DMS 273 treated with DMSO at 0.1 percent for 48 hours (cell line): Measurements from ENCODE around the gene STAP1.

Experiments
- DNase-seq: peaks from one replicate; lab custom pipeline; 2025; lab: John Stamatoyannopoulos, UW

Gene STAP1

DNA sequence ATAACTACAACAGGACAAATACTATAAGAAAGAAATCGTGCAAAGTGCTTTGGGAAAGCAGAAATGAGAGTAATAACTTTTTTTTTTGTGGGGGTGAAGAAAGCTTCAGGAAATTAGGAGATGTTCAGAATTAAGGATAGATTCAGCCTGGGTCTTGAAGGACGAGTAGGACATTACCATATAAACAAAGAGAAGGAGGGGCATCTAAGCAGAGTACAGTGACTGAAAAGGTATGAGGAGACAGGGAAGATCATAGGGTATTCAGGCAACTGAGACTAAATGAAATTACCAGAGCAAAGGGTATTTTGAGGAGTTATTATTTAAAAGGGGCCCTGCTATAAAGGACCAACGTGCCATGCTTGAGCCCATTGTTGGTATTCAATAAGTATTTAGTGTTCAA, 3.1 kb upstream of the STAP1 start:
- DNase-seq: no peak

DNA sequence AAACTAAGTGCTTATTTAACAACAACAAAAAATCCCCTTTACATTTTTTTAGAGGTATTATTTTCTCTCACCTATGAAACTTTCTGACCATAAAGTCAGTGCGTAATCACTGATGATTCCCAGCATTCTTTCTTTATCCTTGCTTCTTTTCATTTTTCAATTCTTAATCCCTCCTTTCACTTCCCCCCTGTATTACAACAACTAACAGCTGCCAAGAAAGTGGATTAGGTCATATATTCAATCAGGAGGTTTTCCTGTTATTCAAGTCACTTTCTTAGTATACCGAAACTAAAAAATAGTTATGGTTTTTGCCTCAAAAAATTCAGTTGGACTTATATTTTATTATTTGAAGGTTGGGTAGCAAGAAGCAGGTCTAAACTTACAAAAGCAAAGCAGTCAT, 2.1 kb upstream of the STAP1 start:
- no peak for DNase-seq

DNA sequence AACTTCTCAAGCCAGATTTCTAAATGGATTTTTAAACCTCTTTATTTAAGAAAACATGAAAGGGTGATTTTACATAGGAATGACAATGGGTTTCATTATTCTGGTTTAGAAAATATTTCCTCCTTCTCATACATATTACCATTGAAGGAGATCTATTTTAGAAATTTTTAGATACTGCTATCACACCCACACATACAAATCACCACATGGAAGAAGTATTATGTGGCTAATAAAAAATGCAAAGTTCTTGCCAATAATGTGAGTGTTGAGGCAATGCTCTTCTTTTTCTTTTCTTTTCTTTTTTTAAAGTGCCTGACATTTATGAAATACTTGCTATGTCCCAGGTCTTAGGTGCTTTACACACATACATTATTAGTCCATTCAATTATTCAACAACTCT, 6.8 kb downstream of the STAP1 start:
- DNase-seq: no peak

DNA sequence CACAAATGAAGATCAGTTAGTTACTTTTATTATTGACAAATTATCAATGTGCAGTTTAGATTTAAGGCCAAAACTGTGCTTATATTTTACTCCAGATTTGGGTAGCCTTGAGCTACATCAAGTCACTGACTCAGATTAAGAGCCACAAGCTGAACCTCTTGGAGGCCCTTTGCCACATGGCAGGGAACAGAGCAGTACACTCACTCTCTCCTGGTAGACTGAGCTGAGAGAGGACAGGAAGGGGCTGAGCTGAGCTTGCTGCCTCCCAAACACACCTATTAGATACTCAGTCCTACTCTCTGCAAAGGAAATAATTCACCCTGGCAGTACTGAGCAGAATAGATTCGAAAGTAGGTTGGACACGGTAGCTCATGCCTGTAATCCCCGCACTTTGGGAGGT, 7.8 kb downstream of the STAP1 start:
- DNase-seq: no peak

DNA sequence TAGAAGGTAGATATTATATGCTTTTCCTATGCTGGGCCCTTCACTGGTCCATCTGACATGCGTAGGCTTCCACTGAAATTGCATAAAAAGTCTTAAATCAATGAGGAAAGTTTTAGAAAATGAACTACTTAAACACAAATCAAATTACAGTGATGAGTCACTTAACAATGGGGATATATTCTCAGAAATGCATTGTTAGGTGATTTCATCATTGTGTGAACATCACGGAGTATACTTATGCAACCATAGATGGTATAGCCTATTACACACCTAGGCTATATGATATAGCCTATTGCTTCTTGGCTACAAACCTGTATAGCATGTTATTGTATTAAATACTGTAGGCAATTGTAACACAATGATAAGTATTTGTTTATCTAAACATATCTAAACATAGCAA, 10.3 kb downstream of the STAP1 start:
- no peak for DNase-seq

DNA sequence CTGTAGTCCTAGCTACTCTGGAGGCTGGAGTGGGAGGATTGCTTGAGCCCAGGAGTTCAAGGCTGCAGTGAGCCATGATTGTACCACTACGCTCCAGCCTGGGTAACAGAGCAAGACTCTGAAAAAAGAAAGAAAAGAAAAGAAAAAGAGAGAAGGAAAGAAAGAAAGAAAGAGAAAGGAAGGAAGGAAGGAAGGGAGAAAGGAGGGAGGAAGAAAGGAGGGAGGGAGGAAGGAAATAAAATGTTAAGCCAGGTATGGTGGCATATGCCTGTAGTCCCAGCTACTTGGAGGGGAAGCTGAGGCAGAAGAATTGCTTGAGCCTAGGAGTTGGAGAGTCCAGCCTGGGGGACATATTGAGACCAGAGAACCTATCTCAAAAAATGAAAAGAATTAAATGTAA, 12.0 kb downstream of the STAP1 start:
- no peak for DNase-seq

DNA sequence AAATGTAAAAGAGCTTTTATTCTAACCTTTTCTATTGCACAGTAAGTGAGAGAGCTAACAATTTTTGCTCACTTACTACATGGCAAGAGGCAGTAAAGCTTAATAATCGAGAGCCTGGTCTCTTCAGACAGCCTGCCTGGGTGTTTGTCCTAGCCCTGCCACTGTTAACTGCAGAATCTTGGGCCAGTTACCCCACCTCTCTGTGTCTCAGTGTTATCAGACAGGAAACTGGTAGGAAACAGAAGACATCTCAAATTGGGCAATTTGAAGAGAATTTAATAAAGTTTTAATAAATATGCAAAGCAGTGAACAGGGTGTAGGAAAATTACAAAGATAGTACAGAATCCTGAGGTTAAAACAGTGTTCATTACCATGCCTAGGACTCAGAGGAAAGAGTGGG, 13.4 kb downstream of the STAP1 start:
- no peak for DNase-seq

DNA sequence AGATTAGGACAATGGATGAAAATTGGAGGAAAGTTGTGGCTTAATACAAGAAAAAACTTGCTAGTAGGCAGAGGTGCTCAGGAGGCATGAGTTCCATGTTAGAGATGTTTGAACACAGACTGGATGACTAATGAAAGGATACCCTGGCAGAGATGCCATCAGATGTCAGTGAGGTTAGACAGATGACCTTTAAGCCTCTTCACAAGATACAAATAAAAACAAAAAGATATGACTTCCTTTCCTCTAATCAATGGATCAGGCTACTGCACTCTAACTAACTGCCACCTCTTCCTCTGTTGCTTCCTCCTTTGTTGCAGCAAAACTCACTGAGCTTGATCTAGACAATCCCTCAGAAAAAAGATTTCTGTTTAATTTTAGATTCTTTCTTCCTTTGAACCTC, 14.7 kb downstream of the STAP1 start:
- DNase-seq: no peak

DNA sequence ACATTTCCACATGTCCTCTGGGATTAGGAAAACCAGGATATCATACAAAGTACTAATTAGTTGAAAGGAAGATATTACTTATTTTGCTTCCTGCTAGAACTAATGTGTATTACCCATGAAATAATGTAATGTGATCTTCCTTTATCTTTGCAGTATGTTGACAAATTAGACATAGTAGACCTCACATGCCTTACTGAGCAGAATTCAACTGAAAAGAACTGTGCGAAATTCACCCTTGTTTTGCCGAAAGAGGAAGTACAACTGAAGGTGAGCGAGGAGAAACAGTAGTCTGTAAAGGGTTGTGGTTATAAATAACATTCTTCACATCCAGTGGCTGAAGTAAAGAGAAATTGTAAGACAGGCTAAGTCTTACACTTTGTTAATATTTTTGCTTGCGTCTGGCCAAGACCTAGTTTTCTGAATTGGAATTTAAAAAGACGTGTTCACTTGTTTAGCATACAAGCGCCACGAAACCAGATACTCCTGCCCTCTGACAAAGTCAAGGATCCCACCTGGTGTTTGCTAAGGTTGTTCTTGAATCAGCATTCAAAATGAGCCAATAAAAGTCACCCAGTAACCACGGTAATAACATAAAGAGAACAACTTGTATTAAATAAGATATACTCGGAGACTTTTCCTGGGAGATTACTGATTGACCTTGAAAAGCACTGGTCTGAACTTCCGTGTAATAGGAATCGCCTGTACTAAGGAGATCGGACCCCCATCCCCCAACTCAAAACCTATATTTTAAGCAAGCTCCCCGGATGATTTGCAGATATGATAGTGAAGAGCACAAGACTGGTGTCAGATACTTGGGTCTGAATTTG, 16.9 kb downstream of the STAP1 start:
- DNase-seq: peak; percentile 60

DNA sequence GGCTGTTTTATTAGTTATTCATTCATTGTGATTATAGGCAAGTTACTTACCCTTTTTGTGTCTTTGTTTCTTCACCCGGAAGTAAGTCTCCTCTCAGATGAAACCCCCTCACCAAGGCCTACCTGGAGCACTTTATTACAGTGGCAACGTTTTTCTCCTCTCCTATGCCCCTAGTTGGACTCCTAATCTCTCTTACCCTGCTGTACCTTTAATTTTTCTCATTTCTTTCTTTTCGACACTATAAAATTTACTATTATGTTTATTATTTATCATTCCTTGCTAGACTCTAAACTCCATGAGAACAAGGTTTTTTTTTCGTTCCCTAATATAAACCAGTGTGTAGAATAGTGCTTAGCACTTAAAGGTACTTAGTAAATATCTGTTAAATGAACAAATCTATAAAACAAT, 17.5 kb downstream of the STAP1 start:
- DNase-seq: no peak

DNA sequence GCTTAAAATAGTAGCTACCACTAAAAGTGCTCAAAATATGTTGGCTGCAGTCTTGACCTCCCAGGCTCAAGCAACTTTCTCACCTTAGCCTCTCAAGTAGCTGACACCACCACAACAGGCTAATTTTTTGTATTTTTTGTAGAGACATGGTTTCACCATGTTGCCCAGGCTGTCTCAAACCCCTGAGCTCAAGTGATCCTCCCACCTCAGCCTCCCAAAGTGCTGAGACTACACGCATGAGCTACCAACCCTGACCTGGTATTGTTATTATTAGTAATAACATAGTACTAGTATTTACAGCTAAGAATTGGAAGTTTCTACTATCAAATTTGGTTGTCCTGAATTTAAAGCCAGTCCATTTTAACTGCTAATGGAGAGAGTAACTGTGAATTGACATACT, 18.0 kb downstream of the STAP1 start:
- DNase-seq: no peak

DNA sequence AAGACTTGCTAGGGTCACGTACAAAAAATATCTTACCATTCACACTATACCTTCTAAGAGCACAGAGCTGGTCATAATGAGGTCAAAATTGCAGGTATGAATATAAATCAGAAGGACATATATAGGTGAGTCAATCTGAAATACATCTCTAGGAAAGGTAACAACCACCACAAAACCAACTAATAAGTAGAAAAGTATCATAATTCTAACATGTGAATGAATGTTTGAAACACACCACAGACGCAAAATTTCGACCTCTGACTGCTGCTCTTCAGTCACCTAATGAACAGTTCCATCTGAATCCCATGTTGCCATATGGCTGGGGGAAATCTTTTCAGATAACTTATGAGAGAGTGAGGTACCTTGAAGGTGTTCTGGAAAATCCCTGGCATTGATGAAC, 22.1 kb downstream of the STAP1 start:
- no peak for DNase-seq

DNA sequence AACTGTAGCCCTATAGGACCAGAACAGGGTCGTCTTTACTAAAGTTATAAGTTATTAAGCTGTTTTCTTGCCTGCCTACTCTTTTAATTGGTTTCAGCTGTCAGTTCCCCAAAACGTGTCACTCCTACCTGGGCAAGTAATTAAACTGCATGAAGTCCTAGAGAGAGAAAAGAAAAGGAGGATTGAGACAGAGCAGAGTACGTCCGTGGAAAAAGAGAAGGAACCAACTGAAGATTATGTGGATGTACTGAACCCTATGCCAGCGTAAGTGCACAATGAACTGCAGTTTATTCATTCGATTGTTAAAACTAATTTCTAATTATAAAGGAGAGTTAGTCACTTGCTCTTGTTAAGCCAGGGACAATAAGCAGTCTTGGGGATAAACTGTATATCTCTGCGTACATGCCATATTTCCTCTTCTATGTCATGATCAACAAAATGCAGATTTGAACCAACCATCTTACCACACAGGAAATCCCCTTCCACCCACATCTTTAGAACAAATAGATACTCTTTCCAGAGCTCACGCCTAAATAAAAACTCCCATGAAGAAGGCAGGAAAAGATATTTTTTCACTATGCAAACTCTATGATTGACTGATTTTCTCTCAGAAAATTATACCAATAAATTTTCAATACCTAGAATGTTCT, 22.8 kb downstream of the STAP1 start:
- no peak for DNase-seq

DNA sequence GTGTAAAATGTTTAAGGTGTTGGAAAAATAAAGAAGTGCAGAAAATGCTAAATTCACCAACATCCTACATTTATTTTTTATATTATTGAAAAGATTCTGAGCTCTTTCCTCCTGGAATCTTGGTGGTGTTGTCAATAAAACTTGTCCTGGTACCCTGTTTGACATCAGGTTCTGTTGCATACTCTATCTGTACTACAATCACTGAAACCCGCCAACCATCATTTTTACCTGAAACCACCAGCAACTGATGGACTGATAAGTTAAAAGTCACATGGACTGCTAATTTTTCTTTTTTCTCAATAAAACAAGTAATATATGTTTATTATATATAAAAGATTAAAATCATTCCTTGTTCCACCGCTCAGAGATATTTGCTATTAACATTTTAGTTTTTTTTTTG, 23.4 kb downstream of the STAP1 start:
- no peak for DNase-seq

DNA sequence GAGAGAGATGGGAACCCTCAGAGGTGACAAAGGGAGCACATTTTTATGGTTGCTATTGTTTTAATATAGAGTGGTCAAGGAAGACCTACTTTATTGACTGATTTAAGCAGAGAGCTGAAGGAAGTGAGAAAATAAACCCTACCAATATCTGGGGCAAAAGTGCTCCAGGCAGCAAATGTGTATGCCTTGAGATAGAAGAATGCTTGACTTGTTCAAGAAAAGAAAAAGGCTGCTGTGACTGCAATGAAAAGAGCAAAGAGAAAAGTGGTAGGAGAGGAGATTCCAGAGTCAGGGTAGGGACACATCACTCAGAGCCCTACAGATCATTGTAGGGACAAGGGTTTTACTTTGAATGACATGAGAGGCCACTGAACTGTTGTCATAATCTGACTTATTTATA, 26.0 kb downstream of the STAP1 start:
- no peak for DNase-seq

DNA sequence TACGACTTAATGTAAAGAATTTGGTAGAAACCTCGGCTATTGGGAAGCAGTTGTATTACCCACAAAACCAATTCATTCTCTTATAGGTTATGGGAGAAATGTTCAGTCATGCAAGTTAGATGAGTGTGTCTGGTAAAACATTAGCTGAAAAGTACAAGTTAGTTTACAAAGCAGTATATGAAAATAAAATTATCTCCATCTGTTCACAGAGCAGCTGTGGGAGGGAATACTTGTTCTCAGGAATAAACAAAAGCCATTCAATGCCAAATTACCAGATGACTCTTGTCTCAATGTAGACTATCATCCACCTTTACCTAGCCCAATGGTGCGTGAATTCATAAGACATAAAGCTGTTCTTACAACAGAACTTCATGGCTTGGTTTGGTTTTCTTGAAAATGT, 28.6 kb downstream of the STAP1 start:
- DNase-seq: no peak

DNA sequence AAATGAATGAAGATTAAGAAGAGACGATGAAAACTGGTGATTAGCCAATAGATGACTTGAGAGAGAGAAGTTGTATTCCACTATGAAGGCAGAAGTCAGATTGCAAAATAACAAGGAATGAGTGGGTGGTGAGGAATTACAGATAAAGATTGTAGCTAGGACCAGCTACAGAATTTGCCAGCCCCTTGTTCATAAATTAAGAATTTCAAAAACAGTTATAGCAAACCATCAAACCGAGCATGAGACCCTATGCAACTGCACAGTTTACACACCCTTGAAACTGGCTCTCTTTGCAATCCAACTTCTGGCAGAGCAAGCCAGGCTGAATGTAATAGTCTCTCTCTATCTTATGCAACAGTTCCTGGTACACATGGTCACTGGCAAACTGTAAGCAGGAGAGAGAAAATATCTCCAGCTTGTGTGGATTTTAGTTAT, 35.2 kb downstream of the STAP1 start:
- DNase-seq: no peak

DNA sequence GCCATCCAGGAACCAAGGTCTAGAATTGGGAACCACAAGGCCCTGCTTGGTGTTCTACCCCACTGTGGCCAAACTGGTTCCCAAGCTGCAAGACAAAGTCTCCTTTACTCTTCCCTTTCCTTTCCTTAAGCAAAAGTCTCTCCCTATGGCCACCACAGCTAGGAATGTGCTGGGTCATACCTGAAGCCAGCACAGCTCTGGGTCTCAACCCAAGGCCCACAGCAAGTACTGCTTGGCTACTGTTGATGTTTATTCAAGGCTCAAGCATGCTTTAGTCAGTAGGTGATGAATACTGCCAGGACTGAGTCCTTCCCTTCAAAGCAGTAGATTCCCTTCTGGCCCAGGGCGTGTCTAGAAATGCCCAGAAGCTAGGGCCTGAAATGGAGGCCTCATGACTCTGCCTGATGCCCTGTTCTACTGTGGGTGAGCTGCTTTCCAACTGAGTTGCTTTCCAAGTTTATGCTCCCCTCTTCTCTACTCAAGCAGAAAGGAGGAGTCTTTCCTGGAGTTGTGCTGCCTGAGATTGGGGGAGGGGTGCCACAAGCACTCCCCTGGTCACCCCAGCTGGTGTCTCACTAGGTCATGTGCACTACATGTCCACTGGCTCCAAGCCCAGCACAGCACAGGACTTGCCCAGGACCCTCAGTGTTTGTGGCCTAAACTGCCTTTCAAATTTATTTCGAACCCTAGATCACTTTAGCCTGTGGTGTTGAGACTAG, 44.9 kb downstream of the STAP1 start:
- no peak for DNase-seq

DNA sequence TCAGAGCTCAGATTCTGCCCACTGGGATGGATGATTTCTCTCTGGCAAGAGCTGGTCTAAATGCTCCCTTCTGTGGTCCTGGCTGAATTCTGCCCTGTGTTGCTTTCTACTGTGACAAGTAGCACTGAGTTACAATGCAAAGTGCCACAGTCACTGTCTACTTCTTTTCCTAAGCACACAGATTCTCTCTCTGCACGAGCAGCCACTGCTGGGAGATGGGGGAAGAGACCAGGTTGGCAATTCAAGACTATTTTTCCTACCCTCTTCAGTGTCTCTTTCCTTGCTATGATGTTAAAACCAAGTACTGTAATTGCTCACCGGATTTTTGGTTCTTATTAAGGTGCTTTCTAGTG, 45.5 kb downstream of the STAP1 start:
- no peak for DNase-seq

DNA sequence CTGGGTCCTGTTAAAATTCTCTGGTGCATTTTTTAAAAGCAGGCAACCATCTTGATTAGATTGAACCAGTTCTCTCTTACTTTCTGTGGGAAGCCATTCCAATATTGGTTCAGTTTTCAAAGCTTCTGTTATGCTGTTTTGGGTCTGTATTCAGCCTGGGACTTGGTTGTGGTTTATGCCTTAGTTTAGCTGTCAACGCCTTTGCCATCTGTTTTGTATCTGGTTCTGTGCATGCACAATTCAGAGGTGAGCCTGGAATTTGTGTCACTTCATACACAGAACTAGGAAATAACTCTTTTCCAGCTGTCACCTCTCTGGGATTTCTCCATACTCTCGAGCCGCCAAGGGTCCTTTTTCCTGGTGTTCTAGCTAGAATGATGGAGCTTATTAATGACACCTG, 46.2 kb downstream of the STAP1 start:
- no peak for DNase-seq

DNA sequence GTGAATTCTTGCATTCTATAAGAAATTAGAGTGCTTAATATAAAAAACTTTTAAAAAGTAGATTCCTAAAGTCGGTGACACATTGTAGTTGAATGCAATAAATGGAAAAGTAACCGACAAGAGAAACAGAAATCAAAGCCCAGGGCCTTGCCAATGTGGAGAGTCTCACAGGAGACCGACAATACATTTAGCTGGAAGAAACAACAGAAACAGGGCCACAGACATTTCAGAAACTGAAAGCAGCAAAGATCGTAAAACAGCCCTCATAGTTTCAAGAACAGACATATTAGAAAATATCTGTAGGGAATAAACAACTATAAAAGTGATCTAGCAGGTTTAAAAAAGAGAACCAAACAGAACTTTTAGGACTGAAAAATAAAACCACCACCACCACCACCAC, 49.5 kb downstream of the STAP1 start:
- DNase-seq: no peak

DNA sequence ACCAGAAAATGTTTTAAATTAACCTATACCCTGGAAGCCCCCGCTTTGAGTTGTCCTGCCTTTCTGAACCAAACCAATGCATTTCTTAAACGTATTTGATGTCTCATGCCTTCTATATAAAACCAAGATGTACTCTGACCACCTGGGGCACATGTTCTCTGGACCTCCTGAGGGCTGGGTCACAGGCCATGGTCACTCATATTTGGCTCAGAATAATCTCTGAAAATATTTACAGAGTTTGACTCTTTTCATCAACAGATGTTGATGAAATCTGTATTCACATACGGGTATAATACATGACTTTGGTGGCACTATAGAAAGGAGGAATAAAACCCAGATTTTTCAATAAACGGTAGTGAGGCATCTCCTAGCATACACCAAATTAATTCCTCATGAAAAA, 55.7 kb downstream of the STAP1 start:
- no peak for DNase-seq

DNA sequence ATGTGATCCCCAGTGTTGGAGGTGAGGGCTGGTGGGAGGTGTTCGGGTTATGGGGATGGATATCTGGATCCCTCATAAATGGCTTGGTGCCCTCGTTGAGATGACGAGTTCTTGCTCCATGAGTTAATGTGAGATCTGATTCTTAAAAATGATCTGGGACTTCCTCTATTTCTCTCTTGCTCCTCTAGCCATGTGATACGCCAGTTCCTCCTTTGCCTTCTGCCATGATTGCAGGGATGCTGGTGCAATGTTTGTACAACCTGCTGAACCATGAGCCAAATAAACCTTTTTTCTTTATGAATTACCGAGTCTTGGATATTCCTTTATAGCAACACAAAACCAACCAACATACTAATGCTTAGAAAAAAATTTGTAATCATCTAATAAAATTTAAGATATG, 56.6 kb downstream of the STAP1 start:
- no peak for DNase-seq
